Gastrocnemius medialis (tissue), 4 donors: Measurements from ENCODE around the gene KCNG4.

Source experiments
- POLR2A ChIP-seq, 2 donors: fragments of 450-650 bp; IDR thresholded peaks; one replicate each; pipeline ENCODE4 v1.6.1; 2017; ENCODE audit warnings: antibody characterized with exemption in 2 of 2, mild to moderate bottlenecking in 2 of 2, moderate library complexity in 2 of 2
- TF ChIP-seq, protein P1 (sequence below), 5 experiments: fragments of 450-650 bp in 3 of 5; fragments of 200-600 bp in 2 of 5; sonication (generic) in 2 of 5; IDR thresholded peaks in 4 of 5; conservative IDR thresholded peaks in 1 of 5; 1 replicate in 4 of 5; 2 replicates in 1 of 5; pipeline ENCODE4 v1.5.1; 2016 to 2019; ENCODE audit warnings: antibody characterized with exemption in 5 of 5, mild to moderate bottlenecking in 3 of 5, moderate library complexity in 3 of 5

GRCh38 chr16:84178146-84178765 is 61.6 kb downstream of the KCNG4 start:
- TF ChIP-seq, protein P1, sequence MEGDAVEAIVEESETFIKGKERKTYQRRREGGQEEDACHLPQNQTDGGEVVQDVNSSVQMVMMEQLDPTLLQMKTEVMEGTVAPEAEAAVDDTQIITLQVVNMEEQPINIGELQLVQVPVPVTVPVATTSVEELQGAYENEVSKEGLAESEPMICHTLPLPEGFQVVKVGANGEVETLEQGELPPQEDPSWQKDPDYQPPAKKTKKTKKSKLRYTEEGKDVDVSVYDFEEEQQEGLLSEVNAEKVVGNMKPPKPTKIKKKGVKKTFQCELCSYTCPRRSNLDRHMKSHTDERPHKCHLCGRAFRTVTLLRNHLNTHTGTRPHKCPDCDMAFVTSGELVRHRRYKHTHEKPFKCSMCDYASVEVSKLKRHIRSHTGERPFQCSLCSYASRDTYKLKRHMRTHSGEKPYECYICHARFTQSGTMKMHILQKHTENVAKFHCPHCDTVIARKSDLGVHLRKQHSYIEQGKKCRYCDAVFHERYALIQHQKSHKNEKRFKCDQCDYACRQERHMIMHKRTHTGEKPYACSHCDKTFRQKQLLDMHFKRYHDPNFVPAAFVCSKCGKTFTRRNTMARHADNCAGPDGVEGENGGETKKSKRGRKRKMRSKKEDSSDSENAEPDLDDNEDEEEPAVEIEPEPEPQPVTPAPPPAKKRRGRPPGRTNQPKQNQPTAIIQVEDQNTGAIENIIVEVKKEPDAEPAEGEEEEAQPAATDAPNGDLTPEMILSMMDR (IDR thresholded peaks at IDR 0.05 in 4 of 5, conservative IDR thresholded peaks at IDR 0.05 in 1 of 5), result no peak
- TF ChIP-seq POLR2A (IDR thresholded peaks at IDR 0.05), result no peak
